Ovary (tissue), 9 donors: ENCODE measurements around the gene PHACTR3. TPM values are rescaled to one million over a fixed set of nuclear protein-coding genes. Genes with fewer than 3 reads are reported as not detected.
A peak's percentile ranks its signal among the peaks of the same experiment; 100 is the strongest.

Experiments
- DNase-seq, 5 donors: peaks; one replicate each; pipeline ENCODE4 v3.0.0-alpha.2; 2019 to 2020
- H3K27ac ChIP-seq, 2 donors: fragments of 200-600 bp; one replicate each; pipeline versions ENCODE4 v1.5.1 to v1.8.0; 2019 to 2022
- H3K27me3 ChIP-seq: fragments of 200-600 bp; one replicate; pipeline ENCODE4 v1.8.0; 2022
- H3K36me3 ChIP-seq: fragments of 200-600 bp; sonication (generic); one replicate; pipeline ENCODE4 v1.5.1; 2019
- H3K4me1 ChIP-seq: one replicate; pipeline ENCODE4 v1.8.1; 2013; ENCODE audit warnings: mild to moderate bottlenecking, moderate library complexity; ENCODE audit not compliant: insufficient read depth
- H3K4me3 ChIP-seq: fragments of 200-600 bp; sonication (generic); one replicate; pipeline ENCODE4 v1.5.1; 2017
- H3K9me3 ChIP-seq, 2 donors: fragments of 200-600 bp in 1 of 2; sonication (generic) in 1 of 2; one replicate each; pipeline versions ENCODE4 v1.5.1 to v1.8.1; 2013 to 2019; ENCODE audit warnings: mild to moderate bottlenecking in 1 of 2, moderate library complexity in 1 of 2
- EP300 ChIP-seq: sonication (generic); formaldehyde crosslinking; IDR thresholded peaks from one replicate; pipeline ENCODE4 v1.6.1; 2017; ENCODE audit warnings: antibody characterized with exemption
- POLR2A ChIP-seq: fragments of 450-650 bp; IDR thresholded peaks from one replicate; pipeline ENCODE4 v1.6.1; 2017; ENCODE audit warnings: antibody characterized with exemption, mild to moderate bottlenecking, moderate library complexity
- WGBS, 3 donors: extraction: QIAGEN DNeasy Blood & Tissue Kit in 1 of 3; methylation state at CpG; one replicate each; pipeline versions ENCODE4 v1.1.5 to v1.1.7; 2013 to 2017; 5-methylcytosine and 5-hydroxymethylcytosine counted together
- intact Hi-C, 4 donors: fragments of 100-400 bp; cut with DNase I; formaldehyde crosslinking; loops; one replicate each; pipeline versions ENCODE4 v1.11.0 to v1.15.1; 2022 to 2023
- polyA plus RNA-seq, 2 donors: library from polyadenylated mRNA; stranded (reverse); fragments of 200-250 nt in 1 of 2; fragments of 350-450 nt in 1 of 2; fragmentation: Illumina TruSeq in 1 of 2; extraction: RNeasy Lipid Tissue Mini Kit (QIAGEN cat#74804) in 1 of 2; gene quantifications; one replicate each; pipeline ENCODE4 v1.2.3, GENCODE V29; 2013 to 2014
- total RNA-seq, 7 donors: library from RNA; depleted of rRNA in 2 of 7; stranded (reverse); fragments of >200 nt in 2 of 7; fragmentation: NEBNext Ultra II Directional in 3 of 7; extraction: Animal tissue kit (Norgen Biotek cat#: 25700) in 3 of 7; gene quantifications; one replicate each; pipeline versions ENCODE4 v1.1.0 to v1.2.4, GENCODE V29; 2016 to 2023
- TF ChIP-seq, protein P1 (sequence below), 3 donors: fragments of 450-650 bp in 2 of 3; fragments of 200-600 bp in 1 of 3; IDR thresholded peaks; one replicate each; pipeline versions ENCODE4 v1.5.1 to v1.8.0; 2016 to 2022; ENCODE audit warnings: antibody characterized with exemption in 3 of 3, mild to moderate bottlenecking in 1 of 3
- donor health status: DM: no; HTN: no; CAD: no; lungs with moderate emphysema.
- donor health status: DM: no; HTN: no; CAD: no.
- donor health status: Bipolar disorder and iron deficiency.
- donor health status: DM: yes; HTN: yes; CAD: no.
- donor health status: DM: no; HTN: no; CAD: no.
- donor health status: DM: yes; HTN: yes; CAD: no.

Gene PHACTR3
- total and polyA plus RNA-seq, 9 donors, result 5.7 to 19.0 (median 9.1) TPM

DNA sequence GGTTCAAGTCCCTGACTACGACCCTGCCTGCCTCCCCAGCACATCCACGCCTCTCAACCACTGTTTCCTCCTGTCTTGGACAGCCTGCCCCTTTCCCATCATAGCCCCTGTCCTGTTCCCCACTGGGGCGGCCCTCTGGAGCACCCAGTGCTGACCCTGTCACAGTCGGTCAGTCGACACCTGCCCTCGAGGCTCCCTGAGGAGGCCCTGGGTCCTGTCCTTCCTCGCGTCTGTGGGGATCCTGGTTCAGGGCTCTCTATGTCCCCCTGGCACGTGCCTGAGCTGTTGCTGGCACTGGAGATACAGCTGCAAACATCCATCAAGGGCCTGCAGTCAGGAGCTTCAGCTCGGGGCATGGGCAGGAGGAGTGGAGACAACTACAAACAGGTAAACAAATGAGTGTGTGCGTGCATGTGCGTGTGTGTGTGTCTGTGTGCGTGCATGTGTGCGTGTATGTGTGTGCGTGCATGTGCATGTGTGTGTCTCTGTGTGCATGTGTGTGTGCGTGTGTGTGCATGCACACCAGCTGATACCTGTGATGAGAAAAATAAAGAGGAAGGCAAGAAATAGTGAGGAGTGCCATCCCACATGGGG is 132.8 kb downstream of the PHACTR3 start:
- intact Hi-C loops, result no loop called here
- TF ChIP-seq EP300 (no peak), POLR2A (no peak)
- TF ChIP-seq, protein P1, sequence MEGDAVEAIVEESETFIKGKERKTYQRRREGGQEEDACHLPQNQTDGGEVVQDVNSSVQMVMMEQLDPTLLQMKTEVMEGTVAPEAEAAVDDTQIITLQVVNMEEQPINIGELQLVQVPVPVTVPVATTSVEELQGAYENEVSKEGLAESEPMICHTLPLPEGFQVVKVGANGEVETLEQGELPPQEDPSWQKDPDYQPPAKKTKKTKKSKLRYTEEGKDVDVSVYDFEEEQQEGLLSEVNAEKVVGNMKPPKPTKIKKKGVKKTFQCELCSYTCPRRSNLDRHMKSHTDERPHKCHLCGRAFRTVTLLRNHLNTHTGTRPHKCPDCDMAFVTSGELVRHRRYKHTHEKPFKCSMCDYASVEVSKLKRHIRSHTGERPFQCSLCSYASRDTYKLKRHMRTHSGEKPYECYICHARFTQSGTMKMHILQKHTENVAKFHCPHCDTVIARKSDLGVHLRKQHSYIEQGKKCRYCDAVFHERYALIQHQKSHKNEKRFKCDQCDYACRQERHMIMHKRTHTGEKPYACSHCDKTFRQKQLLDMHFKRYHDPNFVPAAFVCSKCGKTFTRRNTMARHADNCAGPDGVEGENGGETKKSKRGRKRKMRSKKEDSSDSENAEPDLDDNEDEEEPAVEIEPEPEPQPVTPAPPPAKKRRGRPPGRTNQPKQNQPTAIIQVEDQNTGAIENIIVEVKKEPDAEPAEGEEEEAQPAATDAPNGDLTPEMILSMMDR (IDR thresholded peaks at IDR 0.05), result no peak
- no peak for DNase-seq
- Histone ChIP-seq H3K36me3 (no peaks in the 10 kb centered on the region), H3K27ac (no peak overlapping the region), H3K27me3 (no peaks in the 10 kb centered on the region), H3K4me3 (no peak overlapping the region), H3K4me1 (no peaks in the 10 kb centered on the region), H3K9me3 (no peaks in the 10 kb centered on the region)
- 86 to 89% (median 86%) methylated on average over 16 of the region's 16 CpGs for WGBS, 3 donors

DNA sequence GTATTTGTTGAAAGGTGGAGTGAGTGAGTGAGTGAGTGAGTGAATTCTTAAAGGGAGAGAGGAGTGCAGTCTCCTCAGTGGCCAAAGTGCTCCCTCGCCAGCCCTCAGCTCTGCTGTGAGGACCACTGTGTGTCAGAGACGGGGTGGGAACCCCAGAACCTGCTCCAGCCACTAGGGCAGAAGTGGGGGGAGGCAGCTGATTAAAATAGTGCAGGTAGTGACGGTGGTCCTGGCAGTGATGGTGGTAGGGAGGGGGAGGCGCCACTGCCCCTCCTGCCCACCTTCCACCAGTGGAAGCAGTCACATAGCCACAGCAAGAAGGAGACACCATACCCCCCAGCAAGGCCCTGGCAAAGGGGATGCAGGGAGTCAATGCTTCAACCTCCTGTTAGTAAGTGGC is 133.5 kb downstream of the PHACTR3 start:
- WGBS, 3 donors, result 85 to 93% (median 86%) methylated on average over 4 of the region's 4 CpGs
- TF ChIP-seq EP300 (no peak), POLR2A (no peak)
- TF ChIP-seq, protein P1 (IDR thresholded peaks at IDR 0.05), result no peak
- Histone ChIP-seq H3K27ac (no peak overlapping the region), H3K36me3 (no peaks in the 10 kb centered on the region), H3K4me1 (no peaks in the 10 kb centered on the region), H3K4me3 (no peak overlapping the region), H3K27me3 (no peaks in the 10 kb centered on the region), H3K9me3 (no peaks in the 10 kb centered on the region)
- intact Hi-C loops, result no loop called here
- peak in 1 of 5 donors; percentile 3 for DNase-seq

DNA sequence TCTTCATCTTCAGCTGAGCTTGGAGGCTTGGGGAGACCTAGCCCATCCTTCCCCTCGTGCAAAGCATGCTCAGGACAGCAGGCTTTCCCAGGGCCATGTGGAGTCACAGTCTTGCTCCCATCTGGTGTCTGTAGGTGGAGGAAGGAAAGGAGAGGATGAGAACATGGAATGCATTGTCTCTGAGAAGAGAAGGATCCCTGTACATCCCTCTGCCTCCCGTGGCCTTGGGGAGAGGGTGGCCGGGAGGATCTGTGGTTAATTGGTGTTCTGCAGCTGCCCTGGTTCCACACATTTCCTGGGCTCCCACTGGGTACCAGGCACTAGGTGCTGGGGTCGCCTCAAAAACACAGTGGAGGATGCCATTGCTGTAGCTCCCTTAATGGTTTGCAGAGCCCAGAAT is 134.5 kb downstream of the PHACTR3 start:
- TF ChIP-seq POLR2A, result no peak
- TF ChIP-seq, protein P1 (IDR thresholded peaks at IDR 0.05), result no peak
- no peak for TF ChIP-seq EP300
- 68 to 79% (median 79%) methylated on average over 4 of the region's 4 CpGs for WGBS, 3 donors
- no peaks in the 10 kb centered on the region for H3K27me3 ChIP-seq
- H3K36me3 ChIP-seq, result no peaks in the 10 kb centered on the region
- no peaks in the 10 kb centered on the region for H3K9me3 ChIP-seq
- H3K4me1 ChIP-seq, result no peaks in the 10 kb centered on the region
- H3K27ac ChIP-seq, result no peak overlapping the region
- peak in 1 of 5 donors; percentile 2 for DNase-seq
- intact Hi-C loops, result no loop called here
- no peak overlapping the region for H3K4me3 ChIP-seq

DNA sequence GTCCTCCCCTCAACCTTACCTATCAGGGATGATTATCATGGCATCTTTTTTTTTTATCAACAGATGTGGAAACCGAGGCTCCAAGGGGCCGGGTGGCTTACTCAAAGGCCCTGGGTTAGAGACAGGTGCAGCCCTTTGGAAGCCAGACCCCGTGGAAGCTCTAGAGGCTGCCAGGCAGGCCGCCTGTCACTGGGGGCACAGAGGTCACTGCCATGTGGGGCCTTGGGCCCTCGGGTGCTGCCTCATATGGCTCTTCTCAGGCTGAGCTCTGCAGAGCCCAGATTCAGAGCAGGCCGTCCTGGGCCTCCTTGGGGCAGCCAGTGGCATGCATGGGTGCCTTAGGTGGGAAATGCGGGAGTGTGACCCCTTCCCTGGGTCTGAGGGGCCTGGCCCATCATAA is 136.3 kb downstream of the PHACTR3 start:
- Histone ChIP-seq H3K36me3 (no peaks in the 10 kb centered on the region), H3K27me3 (no peaks in the 10 kb centered on the region), H3K9me3 (no peaks in the 10 kb centered on the region), H3K4me3 (no peak overlapping the region), H3K27ac (no peak overlapping the region), H3K4me1 (no peaks in the 10 kb centered on the region)
- TF ChIP-seq POLR2A (no peak), EP300 (no peak)
- TF ChIP-seq, protein P1 (IDR thresholded peaks at IDR 0.05), result no peak
- 86 to 89% (median 88%) methylated on average over 7 of the region's 7 CpGs for WGBS, 3 donors
- intact Hi-C loops, result loop anchor here in 1 of 4 donors (10.0 kb wide), 1 partner anchor 1134 kb away; no protein-coding TSS in a partner anchor
- DNase-seq, result no peak
